NCI-H1417 treated with DMSO at 0.1 percent for 48 hours (cell line): ENCODE results near the gene ANKRD33B.
"Not testable (repeated sequence)": the region's sequence is repeated elsewhere in the genome, so short reads cannot be mapped to it uniquely, and the experiment has no call there.

ENCODE experiments used
- DNase-seq: peaks from one replicate; lab custom pipeline; 2025; lab: John Stamatoyannopoulos, UW

The ANKRD33B gene

GRCh38 chr5:10660720-10661387, 97.0 kb downstream of the ANKRD33B start:
- DNase-seq = no peak

GRCh38 chr5:10661401-10661800, 97.5 kb downstream of the ANKRD33B start:
- DNase-seq = no peak

GRCh38 chr5:10662083-10662482, 98.2 kb downstream of the ANKRD33B start:
- DNase-seq = no peak

- DNase-seq = no peak
Measured at GRCh38 chr5:10662661-10663488, 99.0 kb downstream of the ANKRD33B start.

- no peak for DNase-seq
Measured at GRCh38 chr5:10663489-10664179, 99.8 kb downstream of the ANKRD33B start.

GRCh38 chr5:10664180-10664769, 100.4 kb downstream of the ANKRD33B start:
- DNase-seq = not testable (repeated sequence)

GRCh38 chr5:10665799-10666198, 101.9 kb downstream of the ANKRD33B start:
- DNase-seq = no peak

- DNase-seq = no peak
Measured at GRCh38 chr5:10666531-10667299, 102.8 kb downstream of the ANKRD33B start.

GRCh38 chr5:10667431-10668057, 103.7 kb downstream of the ANKRD33B start:
- no peak for DNase-seq

- DNase-seq = no peak
Measured at GRCh38 chr5:10668697-10669096, 104.8 kb downstream of the ANKRD33B start.

GRCh38 chr5:10669983-10670382, 106.1 kb downstream of the ANKRD33B start:
- DNase-seq = no peak

GRCh38 chr5:10671041-10672008, 107.5 kb downstream of the ANKRD33B start:
- DNase-seq = no peak

- DNase-seq = no peak
Measured at GRCh38 chr5:10672146-10673016, 108.5 kb downstream of the ANKRD33B start.

- DNase-seq = no peak
Measured at GRCh38 chr5:10673017-10673389, 109.1 kb downstream of the ANKRD33B start.

GRCh38 chr5:10673407-10673806, 109.5 kb downstream of the ANKRD33B start:
- no peak for DNase-seq

GRCh38 chr5:10674096-10674495, 110.2 kb downstream of the ANKRD33B start:
- no peak for DNase-seq

GRCh38 chr5:10674582-10674981, 110.7 kb downstream of the ANKRD33B start:
- no peak for DNase-seq

GRCh38 chr5:10675177-10675700, 111.4 kb downstream of the ANKRD33B start:
- no peak for DNase-seq

GRCh38 chr5:10676224-10676623, 112.4 kb downstream of the ANKRD33B start:
- DNase-seq = no peak
